ENCODE measurements around the gene ACAP2.

GRCh38 chr3:195438371-195438770, 4.4 kb downstream of the ACAP2 start:
- TF ChIP-seq CTCF (IDR thresholded peaks at IDR 0.05; ENCODE audit: low read depth, low read length, missing input control), result no peak
- no peak for TF ChIP-seq REST (IDR thresholded peaks at IDR 0.05)

All from liver (tissue), 2 donors.